SK-N-MC (cell line): ENCODE measurements around the gene PLXDC1.
"Not testable (repeated sequence)": the region's sequence is repeated elsewhere in the genome, so short reads cannot be mapped to it uniquely, and the experiment has no call there.

Experiments
- DNase-seq: peaks from one replicate; pipeline ENCODE4 v3.0.0-alpha.2; 2011; ENCODE audit warnings: low read depth, low spot score
- H3K27ac ChIP-seq: fragments of 200-600 bp; sonication (generic); 2 replicates; pipeline ENCODE4 v1.5.1; 2016; ENCODE audit warnings: mixed run types
- H3K36me3 ChIP-seq: fragments of 200-600 bp; sonication (generic); 2 replicates; pipeline ENCODE4 v1.6.1; 2017; ENCODE audit warnings: antibody characterized with exemption, low read length, mixed read lengths; ENCODE audit not compliant: insufficient read depth
- H3K4me3 ChIP-seq: fragments of 200-600 bp; sonication (generic); 2 replicates; pipeline ENCODE4 v1.5.1; 2016
- H3K9ac ChIP-seq: fragments of 200-600 bp; sonication (generic); 2 replicates; pipeline ENCODE4 v1.8.0; 2017; ENCODE audit warnings: mixed run types, mixed read lengths; ENCODE audit not compliant: insufficient read length
- H3K9me3 ChIP-seq: fragments of 200-600 bp; sonication (generic); 2 replicates; pipeline ENCODE4 v1.6.1; 2017; ENCODE audit warnings: low read depth, mild to moderate bottlenecking, antibody characterized with exemption, low read length, moderate library complexity, mixed read lengths
- EZH2 ChIP-seq: fragments of 200-600 bp; sonication (generic); IDR thresholded peaks from one replicate; pipeline ENCODE4 v1.6.1; 2017; ENCODE audit warnings: antibody characterized with exemption
- FOXP2 ChIP-seq: optimal IDR thresholded peaks from 2 replicates; pipeline ENCODE3; 2011; ENCODE audit warnings: mild to moderate bottlenecking, moderate library complexity; ENCODE audit not compliant: insufficient read depth; ENCODE audit errors: extremely low read length, control extremely low read depth
- POLR2AphosphoS5 ChIP-seq: IDR thresholded peaks from 2 replicates; pipeline ENCODE4 v1.6.1; 2012; ENCODE audit warnings: mild to moderate bottlenecking, low read depth, low read length, borderline replicate concordance

Gene PLXDC1

DNA sequence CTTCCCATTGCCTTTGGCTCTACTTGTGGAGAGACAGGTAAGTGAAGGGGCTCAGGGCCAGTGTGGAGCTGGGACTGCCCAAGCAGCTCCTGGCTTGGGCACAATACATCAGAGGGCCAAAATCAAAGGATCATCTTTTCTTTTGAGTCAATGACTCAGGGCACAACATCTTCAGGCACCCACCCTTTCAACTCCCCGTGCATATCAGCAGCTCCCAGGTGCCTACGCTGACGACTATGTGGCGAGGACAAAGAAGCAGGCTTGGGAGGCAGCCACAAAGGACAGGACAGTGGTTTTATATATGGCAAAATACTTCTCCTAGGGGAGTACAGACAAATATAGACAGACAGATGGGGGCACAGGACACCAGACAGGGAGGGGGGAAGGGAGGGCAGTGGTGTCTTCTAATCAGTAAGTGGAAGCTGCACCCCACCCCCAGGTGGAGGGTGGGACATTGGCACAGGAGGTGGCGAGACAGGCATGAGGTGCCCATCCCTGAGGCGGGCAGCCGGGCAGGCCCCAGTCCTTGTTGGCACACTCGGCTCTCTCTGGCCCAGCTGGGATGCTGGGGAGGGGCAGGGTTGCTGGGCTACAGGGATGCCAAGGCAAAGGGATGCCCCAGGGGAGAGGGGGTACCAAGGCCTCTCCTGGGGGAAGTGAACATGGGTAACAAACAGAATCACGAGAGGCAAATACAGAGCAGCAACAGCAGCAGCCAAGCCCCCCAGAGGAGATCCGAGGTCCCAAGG is 22.3 kb upstream of the PLXDC1 start:
- no peak overlapping the region for H3K4me3 ChIP-seq

DNA sequence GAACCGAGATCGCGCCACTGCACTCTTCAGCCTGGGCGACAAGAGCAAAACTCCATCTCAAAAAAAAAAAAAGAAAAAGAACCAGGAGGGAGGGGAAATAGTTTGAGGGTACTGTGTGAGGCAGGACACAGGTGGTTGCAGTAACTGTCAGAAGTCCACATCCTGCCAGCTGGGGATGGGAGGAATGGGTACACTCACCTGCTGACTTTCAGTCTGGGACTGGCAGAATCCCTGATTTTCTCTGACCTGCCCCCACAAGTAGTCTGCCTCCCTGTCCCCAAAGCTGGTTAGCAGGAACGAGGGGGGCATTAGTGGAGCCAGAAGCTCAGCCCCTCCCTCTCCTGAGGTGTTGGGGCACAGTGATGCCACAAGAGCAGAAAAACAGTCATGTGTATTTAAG is 21.6 kb upstream of the PLXDC1 start:
- H3K4me3 ChIP-seq, result no peak overlapping the region
- H3K9ac ChIP-seq, result no peak overlapping the region
- H3K36me3 ChIP-seq, result peaks cover 5% of the 10 kb centered on the region; the same call in 1 of the 2 replicates
- H3K27ac ChIP-seq, result no peak overlapping the region
- H3K9me3 ChIP-seq, result no peaks in the 10 kb centered on the region
- DNase-seq, result no peak
- TF ChIP-seq POLR2AphosphoS5 (no peak), FOXP2 (no peak), EZH2 (no peak)

More for the DNA sequence above, 22.3 kb upstream of the PLXDC1 start:
- TF ChIP-seq POLR2AphosphoS5 (no peak; the same call in 1 of the 2 replicates), FOXP2 (no peak), EZH2 (no peak)
- Histone ChIP-seq H3K36me3 (peaks cover 5% of the 10 kb centered on the region; the same call in 1 of the 2 replicates), H3K9me3 (no peaks in the 10 kb centered on the region), H3K27ac (no peak overlapping the region), H3K9ac (no peak overlapping the region)
- DNase-seq, result no peak

DNA sequence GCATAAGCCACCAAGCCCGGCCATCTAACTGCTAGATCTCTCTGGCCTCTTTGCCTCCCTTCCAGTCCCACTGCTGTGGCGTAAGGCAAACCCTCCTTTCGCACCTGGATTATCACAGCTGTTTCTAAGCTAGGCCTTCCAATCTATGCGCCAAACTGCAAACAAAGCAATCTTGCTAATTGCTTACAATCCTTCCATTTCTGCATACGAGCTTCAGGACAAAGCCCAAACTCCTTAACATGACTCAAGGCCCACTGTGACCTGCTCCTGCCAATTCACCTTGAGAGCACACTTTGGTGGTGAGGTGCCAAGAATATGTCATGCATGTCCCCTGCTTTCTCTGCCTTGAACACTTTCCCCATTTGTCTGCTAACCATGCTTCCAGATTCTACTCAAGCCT is 20.5 kb upstream of the PLXDC1 start:
- no peak for TF ChIP-seq POLR2AphosphoS5
- no peak for TF ChIP-seq EZH2
- no peak for TF ChIP-seq FOXP2
- Histone ChIP-seq H3K36me3 (no peaks in the 10 kb centered on the region; the same call in 1 of the 2 replicates), H3K9me3 (no peaks in the 10 kb centered on the region), H3K27ac (no peak overlapping the region), H3K4me3 (no peak overlapping the region), H3K9ac (no peak overlapping the region)
- DNase-seq, result no peak

DNA sequence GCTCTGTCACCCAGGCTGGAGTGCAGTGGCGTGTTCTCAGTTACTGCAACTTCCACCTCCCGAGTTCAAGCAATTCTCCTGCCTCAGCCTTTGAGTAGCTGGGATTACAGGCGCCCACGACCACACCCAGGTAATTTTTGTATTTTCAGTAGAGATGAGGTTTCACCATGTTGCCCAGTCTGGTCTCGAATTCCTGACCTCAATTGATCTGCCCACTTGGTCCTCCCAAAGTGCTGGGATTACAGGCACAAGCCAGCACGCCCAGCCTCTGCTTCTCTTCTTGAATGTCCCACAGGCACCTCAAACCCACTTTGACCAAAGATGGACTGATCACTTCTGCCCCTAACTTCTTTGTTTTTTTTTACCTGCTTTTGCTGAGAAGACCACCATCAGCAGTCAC is 19.1 kb upstream of the PLXDC1 start:
- Histone ChIP-seq H3K9ac (no peak overlapping the region), H3K4me3 (no peak overlapping the region), H3K27ac (no peak overlapping the region), H3K36me3 (no peaks in the 10 kb centered on the region), H3K9me3 (no peaks in the 10 kb centered on the region)
- DNase-seq, result no peak
- TF ChIP-seq POLR2AphosphoS5, result no peak
- no peak for TF ChIP-seq EZH2
- TF ChIP-seq FOXP2, result no peak

DNA sequence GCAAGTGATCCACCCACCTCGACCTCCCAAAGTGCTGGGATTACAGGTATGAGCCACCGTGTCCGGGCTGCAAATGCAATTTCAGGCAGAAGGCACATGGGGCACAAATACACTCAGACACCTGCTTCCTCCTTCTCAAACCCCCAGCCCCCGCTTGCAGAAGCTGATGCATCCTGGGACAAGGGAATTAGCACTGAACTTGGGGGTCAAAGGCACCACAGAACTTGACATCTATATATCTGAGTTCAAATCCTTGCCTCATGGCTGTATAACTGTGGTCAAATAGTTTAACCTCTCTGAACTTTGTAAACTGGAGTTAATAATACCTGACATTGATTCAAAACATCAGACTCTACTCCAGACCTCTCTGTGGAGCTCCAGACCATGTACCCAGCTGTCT is 18.7 kb upstream of the PLXDC1 start:
- no peaks in the 10 kb centered on the region for H3K36me3 ChIP-seq
- no peak overlapping the region for H3K4me3 ChIP-seq
- no peak overlapping the region for H3K27ac ChIP-seq
- H3K9ac ChIP-seq, result no peak overlapping the region
- no peak for DNase-seq
- H3K9me3 ChIP-seq, result no peaks in the 10 kb centered on the region
- TF ChIP-seq EZH2, result no peak
- TF ChIP-seq POLR2AphosphoS5, result no peak
- no peak for TF ChIP-seq FOXP2

DNA sequence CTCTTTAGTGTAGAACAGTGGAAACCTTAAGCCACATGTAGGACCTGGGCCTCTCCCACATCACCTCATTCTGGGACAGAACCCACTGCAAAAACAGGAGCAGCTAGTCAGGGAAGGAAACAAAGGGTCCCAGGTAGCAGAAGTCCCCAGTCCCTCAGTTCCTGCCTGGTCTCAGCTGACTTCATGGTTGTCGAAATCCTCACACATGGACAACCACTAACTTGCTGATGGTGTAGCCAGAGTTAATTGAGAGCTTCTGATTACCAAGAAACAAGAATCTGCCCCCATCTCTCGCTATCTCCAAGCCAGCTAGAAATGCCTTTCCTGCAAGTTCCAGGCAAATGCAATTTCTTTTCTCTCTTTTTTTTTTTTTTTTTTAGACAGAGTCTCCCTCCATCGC is 18.1 kb upstream of the PLXDC1 start:
- TF ChIP-seq POLR2AphosphoS5 (no peak), FOXP2 (no peak), EZH2 (no peak)
- H3K36me3 ChIP-seq, result no peaks in the 10 kb centered on the region
- no peak overlapping the region for H3K9ac ChIP-seq
- no peak overlapping the region for H3K4me3 ChIP-seq
- H3K27ac ChIP-seq, result no peak overlapping the region
- no peak for DNase-seq
- no peaks in the 10 kb centered on the region for H3K9me3 ChIP-seq

DNA sequence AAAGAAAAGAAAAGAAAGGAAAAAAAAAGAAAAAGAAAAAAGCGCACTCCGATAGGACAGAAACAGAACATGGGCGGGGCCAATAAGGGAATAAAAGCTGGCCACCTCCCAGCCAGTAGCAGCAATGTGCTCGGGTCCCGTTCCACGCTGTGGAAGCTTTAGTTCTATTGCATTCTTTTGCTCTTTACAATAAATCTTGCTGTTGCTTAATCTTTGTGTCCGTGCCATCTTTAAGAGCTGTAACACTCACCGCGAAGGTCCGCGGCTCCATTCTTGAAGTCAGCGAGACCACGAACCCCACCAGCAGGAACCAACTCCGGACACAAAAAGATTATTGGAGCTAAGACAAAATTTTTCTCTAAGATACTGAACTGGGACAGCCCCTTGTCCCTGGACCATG is 17.7 kb upstream of the PLXDC1 start:
- H3K9me3 ChIP-seq, result no peaks in the 10 kb centered on the region
- no peak for DNase-seq
- no peak overlapping the region for H3K9ac ChIP-seq
- H3K36me3 ChIP-seq, result no peaks in the 10 kb centered on the region
- TF ChIP-seq EZH2, result no peak
- TF ChIP-seq POLR2AphosphoS5, result no peak
- TF ChIP-seq FOXP2, result no peak
- H3K27ac ChIP-seq, result no peak overlapping the region
- H3K4me3 ChIP-seq, result no peak overlapping the region

DNA sequence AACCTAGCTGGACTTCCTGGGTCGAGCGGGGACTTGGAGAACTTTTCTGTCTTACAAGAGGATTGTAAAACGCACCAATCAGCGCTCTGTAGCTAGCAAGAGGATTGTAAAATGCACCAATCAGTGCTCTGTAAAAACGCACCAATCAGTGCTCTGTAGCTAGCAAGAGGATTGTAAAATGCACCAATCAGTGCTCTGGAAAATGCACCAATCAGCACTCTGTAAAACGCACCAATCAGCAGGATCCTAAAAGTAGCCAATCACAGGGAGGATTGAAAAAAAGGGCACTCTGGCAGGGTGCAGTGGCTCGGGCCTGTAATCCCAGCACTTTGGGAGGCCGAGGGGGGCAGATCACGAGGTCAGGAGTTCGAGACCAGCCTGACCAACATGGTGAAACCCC is 17.1 kb upstream of the PLXDC1 start:
- not testable (repeated sequence) for H3K9ac ChIP-seq, H3K36me3 ChIP-seq, H3K4me3 ChIP-seq, DNase-seq, H3K9me3 ChIP-seq, H3K27ac ChIP-seq

DNA sequence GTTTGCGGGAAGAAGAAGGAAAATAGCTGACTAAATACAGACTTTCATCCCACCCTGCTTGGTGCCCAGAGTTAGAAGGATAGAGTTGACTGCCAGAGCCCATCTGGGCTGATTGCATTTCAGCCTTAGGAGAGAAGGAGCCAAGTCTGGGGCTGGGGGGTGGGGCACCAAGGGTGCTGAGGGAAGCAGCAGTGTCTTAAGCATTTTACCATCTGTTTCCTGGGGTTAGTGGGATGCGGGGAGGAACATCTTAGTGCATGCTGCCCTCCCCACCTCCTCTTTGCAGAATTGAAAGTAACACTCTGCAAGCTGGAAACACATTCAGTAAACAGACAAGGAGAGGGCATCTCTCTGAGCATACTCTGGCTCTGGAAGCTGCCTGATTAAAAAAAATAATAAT is 16.0 kb upstream of the PLXDC1 start:
- Histone ChIP-seq H3K9ac (no peak overlapping the region), H3K4me3 (no peak overlapping the region), H3K27ac (no peak overlapping the region), H3K36me3 (no peaks in the 10 kb centered on the region), H3K9me3 (no peaks in the 10 kb centered on the region)
- no peak for DNase-seq
- TF ChIP-seq POLR2AphosphoS5, result no peak
- TF ChIP-seq FOXP2, result no peak
- no peak for TF ChIP-seq EZH2
